Upper lobe of left lung (tissue), 6 donors: ENCODE data around the gene ACAD9. TPM values are rescaled to one million over a fixed set of nuclear protein-coding genes. Genes with fewer than 3 reads are reported as not detected.
A peak's percentile ranks its signal among the peaks of the same experiment; 100 is the strongest.

Source experiments
- ATAC-seq, 2 donors: fragments of 200-7000 bp; cut with Tn5 transposase; one replicate each; pipeline ENCODE4 v1.9.1; 2022; ENCODE audit warnings: mild to moderate bottlenecking in 2 of 2, moderate library complexity in 2 of 2; ENCODE audit not compliant: low FRiP score in 2 of 2
- DNase-seq, 2 donors: peaks; one replicate each; pipeline ENCODE4 v3.0.0-alpha.2; 2019 to 2020
- H3K27ac ChIP-seq, 4 donors: fragments of 200-600 bp; sonication (generic); one replicate each; pipeline ENCODE4 v1.5.1; 2016 to 2019
- H3K27me3 ChIP-seq, 4 donors: fragments of 200-600 bp; sonication (generic); one replicate each; pipeline ENCODE4 v1.5.1; 2017 to 2019
- H3K36me3 ChIP-seq, 4 donors: fragments of 200-600 bp; sonication (generic); one replicate each; pipeline ENCODE4 v1.5.1; 2016 to 2019
- H3K4me1 ChIP-seq, 4 donors: fragments of 200-600 bp; sonication (generic); one replicate each; pipeline ENCODE4 v1.5.1; 2018 to 2019
- H3K4me3 ChIP-seq, 4 donors: fragments of 200-600 bp; sonication (generic); one replicate each; pipeline ENCODE4 v1.5.1; 2017 to 2019; ENCODE audit warnings: mild to moderate bottlenecking in 2 of 4, moderate library complexity in 1 of 4
- H3K9me3 ChIP-seq, 4 donors: fragments of 200-600 bp; sonication (generic); one replicate each; pipeline ENCODE4 v1.5.1; 2018 to 2019
- EP300 ChIP-seq, 4 donors: sonication (generic); formaldehyde crosslinking; IDR thresholded peaks; one replicate each; pipeline ENCODE4 v1.5.1; 2017; ENCODE audit warnings: antibody characterized with exemption in 4 of 4, control low read depth in 2 of 4
- POLR2A ChIP-seq, 4 donors: fragments of 450-650 bp; IDR thresholded peaks; one replicate each; pipeline ENCODE4 v1.5.1; 2016 to 2017; ENCODE audit warnings: antibody characterized with exemption in 4 of 4, mild to moderate bottlenecking in 2 of 4
- POLR2AphosphoS5 ChIP-seq, 2 donors: sonication (generic); formaldehyde crosslinking; IDR thresholded peaks; one replicate each; pipeline ENCODE4 v1.5.1; 2017; ENCODE audit warnings: antibody characterized with exemption in 2 of 2
- WGBS, 2 donors: methylation state at CpG; one replicate each; pipeline ENCODE4 v1.1.5; 2017 to 2018; 5-methylcytosine and 5-hydroxymethylcytosine counted together
- total RNA-seq, 6 donors: library from RNA; depleted of rRNA in 4 of 6; stranded (reverse); fragments of >200 nt in 4 of 6; gene quantifications; one replicate each; pipeline versions ENCODE4 v1.1.0 to v1.2.1, GENCODE V29; 2016 to 2021
- TF ChIP-seq, protein P1 (sequence below), 6 experiments: fragments of 450-650 bp in 4 of 6; fragments of 200-600 bp in 2 of 6; sonication (generic) in 2 of 6; IDR thresholded peaks; one replicate each; pipeline ENCODE4 v1.5.1; 2016 to 2019; ENCODE audit warnings: antibody characterized with exemption in 6 of 6
- donor health status: DM: no; HTN: no; CAD: no; lungs with moderate emphysema.
- donor health status: DM: no; HTN: yes; CAD: no; lungs with severe emphysema.

ACAD9 gene
- total RNA-seq, 6 donors from 2014 or later, result 32.5 to 80.7 (median 44.0) TPM

DNA sequence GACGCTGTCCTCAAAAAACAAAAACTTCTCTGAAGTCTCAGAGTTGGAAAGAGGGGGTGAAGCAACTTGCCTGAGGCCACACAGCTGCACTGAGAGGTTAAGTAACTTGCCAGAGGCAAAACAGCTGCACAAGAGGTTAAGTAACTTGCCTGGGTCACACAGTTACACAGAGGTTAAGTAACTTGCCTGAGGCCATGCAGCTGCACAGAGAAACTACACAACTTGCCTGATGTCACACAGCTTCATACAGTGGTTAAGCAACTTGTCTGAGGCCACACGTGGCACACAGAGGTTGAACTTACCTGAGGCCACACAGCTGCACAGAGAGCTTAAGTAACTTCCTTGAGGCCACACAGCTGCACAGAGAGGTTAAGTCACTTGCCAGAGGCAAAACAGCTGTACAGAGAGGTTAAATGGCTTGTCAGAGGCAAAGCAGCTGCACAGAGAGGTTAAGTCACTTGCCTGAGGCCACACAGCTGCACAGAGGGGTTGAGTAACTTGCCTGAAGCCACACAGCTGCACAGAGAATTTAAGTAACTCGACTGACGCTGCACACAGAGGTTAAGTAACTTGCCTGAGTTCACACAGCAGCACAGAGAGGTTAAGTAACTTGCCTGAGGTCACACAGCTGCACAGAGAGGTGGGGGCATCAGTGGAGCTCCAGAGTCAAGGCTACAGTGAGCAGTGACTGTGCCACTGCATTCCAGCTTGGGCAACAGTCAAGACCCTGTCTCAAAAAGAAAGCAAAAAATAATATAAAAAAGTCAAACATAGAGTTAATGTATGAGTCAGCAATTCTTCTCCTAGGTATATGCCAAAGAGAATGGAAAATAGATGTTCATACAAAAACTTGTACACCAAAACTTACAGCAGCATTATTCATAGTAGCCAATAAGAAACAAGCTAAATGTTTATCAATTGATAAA, 12.0 kb upstream of the ACAD9 start:
- Histone ChIP-seq H3K27me3 (no peaks in the 10 kb centered on the region), H3K36me3 (no peaks in the 10 kb centered on the region), H3K4me1 (peaks cover 0 to 10% (median 6%) of the 10 kb centered on the region in 4 donors), H3K27ac (no peak overlapping the region), H3K4me3 (no peak overlapping the region), H3K9me3 (no peaks in the 10 kb centered on the region)
- no peak for TF ChIP-seq POLR2A (IDR thresholded peaks at IDR 0.05)
- TF ChIP-seq, protein P1, sequence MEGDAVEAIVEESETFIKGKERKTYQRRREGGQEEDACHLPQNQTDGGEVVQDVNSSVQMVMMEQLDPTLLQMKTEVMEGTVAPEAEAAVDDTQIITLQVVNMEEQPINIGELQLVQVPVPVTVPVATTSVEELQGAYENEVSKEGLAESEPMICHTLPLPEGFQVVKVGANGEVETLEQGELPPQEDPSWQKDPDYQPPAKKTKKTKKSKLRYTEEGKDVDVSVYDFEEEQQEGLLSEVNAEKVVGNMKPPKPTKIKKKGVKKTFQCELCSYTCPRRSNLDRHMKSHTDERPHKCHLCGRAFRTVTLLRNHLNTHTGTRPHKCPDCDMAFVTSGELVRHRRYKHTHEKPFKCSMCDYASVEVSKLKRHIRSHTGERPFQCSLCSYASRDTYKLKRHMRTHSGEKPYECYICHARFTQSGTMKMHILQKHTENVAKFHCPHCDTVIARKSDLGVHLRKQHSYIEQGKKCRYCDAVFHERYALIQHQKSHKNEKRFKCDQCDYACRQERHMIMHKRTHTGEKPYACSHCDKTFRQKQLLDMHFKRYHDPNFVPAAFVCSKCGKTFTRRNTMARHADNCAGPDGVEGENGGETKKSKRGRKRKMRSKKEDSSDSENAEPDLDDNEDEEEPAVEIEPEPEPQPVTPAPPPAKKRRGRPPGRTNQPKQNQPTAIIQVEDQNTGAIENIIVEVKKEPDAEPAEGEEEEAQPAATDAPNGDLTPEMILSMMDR (IDR thresholded peaks at IDR 0.05), result no peak
- TF ChIP-seq EP300 (IDR thresholded peaks at IDR 0.05), result no peak
- no peak for TF ChIP-seq POLR2AphosphoS5 (IDR thresholded peaks at IDR 0.05)
- ATAC-seq, result no peak
- WGBS, 2 donors, result 69 to 71% methylated on average over 3 to 4 of the region's 4 CpGs
- DNase-seq, result no peak

DNA sequence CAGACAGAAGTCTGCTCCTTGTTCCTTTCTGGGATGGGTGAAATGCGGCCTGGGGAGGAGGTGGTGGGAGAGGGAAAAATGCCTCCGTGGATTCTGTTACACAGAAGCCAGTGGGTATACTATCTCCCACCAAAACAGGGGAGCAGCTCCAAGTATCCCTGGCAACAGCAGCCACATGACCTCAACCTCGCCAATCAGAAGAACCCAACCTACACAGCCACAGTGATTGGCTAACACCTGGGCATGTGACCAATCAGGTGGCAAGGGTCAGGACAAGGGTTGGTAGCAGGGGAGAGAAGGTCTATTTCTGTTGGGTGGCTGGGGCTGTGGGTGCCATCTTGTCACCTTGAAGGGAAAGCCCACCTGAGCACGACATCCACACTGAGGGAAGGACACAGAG, 9.1 kb upstream of the ACAD9 start:
- Histone ChIP-seq H3K27ac (no peak overlapping the region), H3K36me3 (no peaks in the 10 kb centered on the region), H3K9me3 (no peaks in the 10 kb centered on the region), H3K4me1 (no peaks in the 10 kb centered on the region), H3K27me3 (no peaks in the 10 kb centered on the region), H3K4me3 (no peak overlapping the region)
- DNase-seq (no peak), ATAC-seq (no peak)
- 88 to 94% methylated on average over 4 of the region's 4 CpGs for WGBS, 2 donors
- no peak for TF ChIP-seq POLR2A (IDR thresholded peaks at IDR 0.05)
- no peak for TF ChIP-seq POLR2AphosphoS5 (IDR thresholded peaks at IDR 0.05)
- TF ChIP-seq, protein P1 (IDR thresholded peaks at IDR 0.05), result no peak
- TF ChIP-seq EP300 (IDR thresholded peaks at IDR 0.05), result no peak

DNA sequence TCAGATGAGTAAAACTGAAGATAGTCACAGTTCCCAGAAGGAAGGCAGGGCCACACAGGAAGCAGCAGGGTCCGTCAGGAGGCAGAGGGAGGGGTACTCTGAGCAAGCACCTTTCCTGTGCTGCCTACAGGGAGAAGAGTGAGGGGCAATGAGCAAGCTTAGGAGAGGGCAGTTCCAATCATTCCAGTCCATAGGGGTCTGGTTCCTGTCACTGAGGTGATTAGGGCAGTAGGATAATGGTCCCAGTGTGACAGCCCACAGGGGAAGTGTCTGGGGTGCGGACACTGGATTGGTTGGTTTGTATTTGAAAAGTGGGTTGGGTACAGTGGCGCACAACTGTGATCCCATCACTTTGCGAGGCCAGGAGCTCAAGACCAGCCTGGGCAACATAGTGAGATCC, 7.1 kb upstream of the ACAD9 start:
- peaks cover 0 to under 1% (median 0%) of the 10 kb centered on the region in 4 donors for H3K4me1 ChIP-seq
- no peak for ATAC-seq
- H3K27me3 ChIP-seq, result no peaks in the 10 kb centered on the region
- no peak for DNase-seq
- no peak overlapping the region for H3K4me3 ChIP-seq
- H3K36me3 ChIP-seq, result no peaks in the 10 kb centered on the region
- TF ChIP-seq, protein P1 (IDR thresholded peaks at IDR 0.05), result no peak
- no peak for TF ChIP-seq POLR2AphosphoS5 (IDR thresholded peaks at IDR 0.05)
- no peak for TF ChIP-seq POLR2A (IDR thresholded peaks at IDR 0.05)
- no peak for TF ChIP-seq EP300 (IDR thresholded peaks at IDR 0.05)
- no peak overlapping the region for H3K27ac ChIP-seq
- WGBS, 2 donors, result 85 to 88% methylated on average over 4 of the region's 4 CpGs
- H3K9me3 ChIP-seq, result no peaks in the 10 kb centered on the region

DNA sequence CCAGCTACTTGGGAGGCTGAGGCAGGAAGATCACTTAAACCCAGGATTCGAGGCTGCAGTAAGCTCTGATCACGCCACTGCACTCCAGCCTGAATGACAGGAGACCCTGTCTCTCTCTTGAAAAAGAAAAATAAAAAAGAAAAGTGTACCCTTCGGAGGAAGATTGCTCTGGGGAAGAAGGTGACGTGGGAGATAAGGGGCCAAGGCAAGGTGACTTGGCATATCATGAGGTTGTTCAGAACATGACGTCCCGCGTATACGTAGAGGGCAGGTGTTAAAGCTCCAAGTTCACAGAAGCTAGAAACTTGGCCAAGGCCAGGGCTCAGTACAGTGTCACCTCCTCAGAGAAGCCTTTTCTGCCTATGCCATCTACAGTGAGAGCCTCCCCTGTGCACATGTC, 6.7 kb upstream of the ACAD9 start:
- peak in 1 of 2 donors; percentile 20 for ATAC-seq

More for the DNA sequence above, 6.7 kb upstream of the ACAD9 start:
- H3K27me3 ChIP-seq, result no peaks in the 10 kb centered on the region
- H3K4me3 ChIP-seq, result no peak overlapping the region
- DNase-seq, result no peak
- peaks cover under 1 to 5% (median 2%) of the 10 kb centered on the region in 4 donors for H3K4me1 ChIP-seq
- no peak overlapping the region for H3K27ac ChIP-seq
- WGBS, 2 donors, result 88 to 92% methylated on average over 8 of the region's 8 CpGs
- no peaks in the 10 kb centered on the region for H3K9me3 ChIP-seq
- H3K36me3 ChIP-seq, result no peaks in the 10 kb centered on the region
- TF ChIP-seq, protein P1 (IDR thresholded peaks at IDR 0.05), result no peak
- TF ChIP-seq POLR2A (IDR thresholded peaks at IDR 0.05) (no peak), EP300 (IDR thresholded peaks at IDR 0.05) (no peak)
